HL-60/S4 (cell line): ENCODE measurements around the gene CLEC7A.

Source experiments
- in situ Hi-C: fragments of 300-500 bp; cut with MboI; formaldehyde crosslinking; loops from 2 replicates; pipeline ENCODE4 v1.14.3; 2022; ENCODE audit warnings: low sequenced_read_pairs

Gene CLEC7A

GRCh38 chr12:10130042-10130441, at the start of gene CLEC7A:
Gene CLEC7A (minus strand): TSS chr12:10130199. CDS start chr12:10130082, 117 bp downstream.
- in situ Hi-C loops, result loop anchor here (25.0 kb wide), 2 partner anchors 318 to 493 kb away; no protein-coding TSS in a partner anchor

- in situ Hi-C loops, result no loop called here
Measured at GRCh38 chr12:10179776-10180181, 49.8 kb upstream of the CLEC7A start.

- in situ Hi-C loops, result no loop called here
Measured at GRCh38 chr12:10178821-10179220, 48.8 kb upstream of the CLEC7A start, which contains the start of gene TMEM52B. Gene TMEM52B (plus strand): TSS chr12:10179032. CDS start chr12:10179575, 543 bp downstream.

GRCh38 chr12:10175846-10176636, 46.0 kb upstream of the CLEC7A start:
- in situ Hi-C loops, result no loop called here

- in situ Hi-C loops, result no loop called here
Measured at GRCh38 chr12:10174986-10175614, 45.1 kb upstream of the CLEC7A start.

- in situ Hi-C loops, result no loop called here
Measured at GRCh38 chr12:10171973-10172728, 42.2 kb upstream of the CLEC7A start, which contains the start of gene OLR1. Gene OLR1 (minus strand): TSS chr12:10172132. CDS start chr12:10172077, 55 bp downstream.

- in situ Hi-C loops, result no loop called here
Measured at GRCh38 chr12:10170216-10170615, 40.2 kb upstream of the CLEC7A start.

- in situ Hi-C loops, result no loop called here
Measured at GRCh38 chr12:10169104-10169503, 39.1 kb upstream of the CLEC7A start.

GRCh38 chr12:10167599-10167998, 37.6 kb upstream of the CLEC7A start:
- in situ Hi-C loops, result no loop called here

- in situ Hi-C loops, result no loop called here
Measured at GRCh38 chr12:10165421-10165820, 35.4 kb upstream of the CLEC7A start.

GRCh38 chr12:10163084-10163483, 33.1 kb upstream of the CLEC7A start:
- in situ Hi-C loops, result no loop called here

GRCh38 chr12:10160617-10161385, 30.8 kb upstream of the CLEC7A start:
- in situ Hi-C loops, result no loop called here

- in situ Hi-C loops, result no loop called here
Measured at GRCh38 chr12:10159280-10159679, 29.3 kb upstream of the CLEC7A start.

GRCh38 chr12:10158406-10158805, 28.4 kb upstream of the CLEC7A start:
- in situ Hi-C loops, result no loop called here

- in situ Hi-C loops, result no loop called here
Measured at GRCh38 chr12:10155966-10156365, 26.0 kb upstream of the CLEC7A start.

GRCh38 chr12:10154145-10154496, 24.1 kb upstream of the CLEC7A start:
- in situ Hi-C loops, result no loop called here

- in situ Hi-C loops, result no loop called here
Measured at GRCh38 chr12:10153271-10154144, 23.5 kb upstream of the CLEC7A start.

- in situ Hi-C loops, result no loop called here
Measured at GRCh38 chr12:10151621-10152020, 21.6 kb upstream of the CLEC7A start.

GRCh38 chr12:10147714-10148403, 17.9 kb upstream of the CLEC7A start:
- in situ Hi-C loops, result loop anchor here (10.0 to 25.0 kb wide), 3 partner anchors 336 to 511 kb away; no protein-coding TSS in a partner anchor
